Chondrocyte (in vitro differentiated cells): ENCODE measurements around the gene RTP4. TPM values are rescaled to one million over a fixed set of nuclear protein-coding genes. Genes with fewer than 3 reads are reported as not detected.

Experiments
- DNase-seq: peaks from one replicate; pipeline ENCODE4 v3.0.0; 2021; ENCODE audit warnings: mixed read lengths, low spot score
- H3K27ac Mint-ChIP-seq: one replicate; pipeline ENCODE4 v1.8.0; 2021; ENCODE audit warnings: mild to moderate bottlenecking, moderate library complexity, mixed read lengths; ENCODE audit not compliant: unreplicated experiment
- H3K27me3 Mint-ChIP-seq: 2 replicates; pipeline ENCODE4 v1.8.0; 2021; ENCODE audit warnings: low read depth, mixed read lengths
- H3K36me3 Mint-ChIP-seq: 2 replicates; pipeline ENCODE4 v1.8.0; 2021; ENCODE audit warnings: low read depth, mixed read lengths
- H3K4me1 Mint-ChIP-seq: 2 replicates; pipeline ENCODE4 v1.8.0; 2021; ENCODE audit warnings: low read depth, mild to moderate bottlenecking, mixed read lengths
- H3K4me3 Mint-ChIP-seq: one replicate; pipeline ENCODE4 v1.8.0; 2021; ENCODE audit warnings: mild to moderate bottlenecking, moderate library complexity, mixed read lengths; ENCODE audit not compliant: unreplicated experiment
- H3K9me3 Mint-ChIP-seq: 2 replicates; pipeline ENCODE4 v1.8.0; 2021; ENCODE audit warnings: low read depth, mixed read lengths
- CTCF ChIP-seq: fragments of 200-600 bp; sonication (generic); IDR thresholded peaks from 2 replicates; pipeline ENCODE4 v1.5.0; 2021; ENCODE audit warnings: antibody characterized with exemption, mild to moderate bottlenecking, moderate library complexity
- long read RNA-seq: library from polyadenylated mRNA; stranded (forward); transcript quantifications from one replicate; pipeline ENCODE4 v2.0.0, GENCODE V29; 2021
- total RNA-seq: library from RNA; stranded (reverse); gene quantifications from 3 replicates; pipeline ENCODE4 v1.2.1, GENCODE V29; 2021

Gene RTP4
- not detected in 3 replicates for total RNA-seq
- long read RNA-seq, result 0 reads

- no peaks in the 10 kb centered on the region for H3K36me3 Mint-ChIP-seq
- TF ChIP-seq CTCF, result no peak
- H3K4me1 Mint-ChIP-seq, result peaks cover 8% of the 10 kb centered on the region
- peak within 1 kb of the TSS; percentile 26 for H3K4me3 Mint-ChIP-seq
- no peaks in the 10 kb centered on the region for H3K9me3 Mint-ChIP-seq
- DNase-seq, result no peak
- peak within 1 kb of the TSS; percentile 64 for H3K27ac Mint-ChIP-seq
- peaks cover 6% of the 10 kb centered on the region for H3K27me3 Mint-ChIP-seq
Measured at GRCh38 chr3:187368251-187369088, at the start of gene RTP4. TSS of gene RTP4 (plus strand) at chr3:187368385. CDS start at chr3:187368442, 57 bp downstream.

GRCh38 chr3:187318819-187319616, 49.2 kb upstream of the RTP4 start:
- peaks cover 21% of the 10 kb centered on the region for H3K27me3 Mint-ChIP-seq
- DNase-seq, result no peak
- TF ChIP-seq CTCF, result peak; percentile 96
- no peaks in the 10 kb centered on the region for H3K9me3 Mint-ChIP-seq
- H3K4me1 Mint-ChIP-seq, result peaks cover 15% of the 10 kb centered on the region
- peak overlapping the region; percentile 55 for H3K27ac Mint-ChIP-seq
- no peaks in the 10 kb centered on the region for H3K36me3 Mint-ChIP-seq
- H3K4me3 Mint-ChIP-seq, result peak overlapping the region; percentile 68

- peak; percentile 87 for TF ChIP-seq CTCF
- no peaks in the 10 kb centered on the region for H3K36me3 Mint-ChIP-seq
- no peaks in the 10 kb centered on the region for H3K9me3 Mint-ChIP-seq
- peak overlapping the region; percentile 68 for H3K4me3 Mint-ChIP-seq
- H3K27ac Mint-ChIP-seq, result no peak overlapping the region
- DNase-seq, result no peak
- peaks cover 15% of the 10 kb centered on the region for H3K4me1 Mint-ChIP-seq
- peaks cover 16% of the 10 kb centered on the region for H3K27me3 Mint-ChIP-seq
Measured at GRCh38 chr3:187319699-187320302, 48.4 kb upstream of the RTP4 start.

- Mint-ChIP-seq H3K9me3 (no peaks in the 10 kb centered on the region), H3K4me3 (no peak overlapping the region), H3K27ac (no peak overlapping the region), H3K36me3 (no peaks in the 10 kb centered on the region), H3K27me3 (peaks cover 7% of the 10 kb centered on the region), H3K4me1 (peaks cover 15% of the 10 kb centered on the region)
- no peak for DNase-seq
- TF ChIP-seq CTCF, result no peak
Measured at GRCh38 chr3:187321766-187322165, 46.4 kb upstream of the RTP4 start.

GRCh38 chr3:187322291-187322690, 45.9 kb upstream of the RTP4 start:
- Mint-ChIP-seq H3K4me3 (no peak overlapping the region), H3K27me3 (peaks cover 2% of the 10 kb centered on the region), H3K4me1 (peaks cover 15% of the 10 kb centered on the region), H3K36me3 (no peaks in the 10 kb centered on the region), H3K27ac (no peak overlapping the region), H3K9me3 (no peaks in the 10 kb centered on the region)
- no peak for DNase-seq
- no peak for TF ChIP-seq CTCF
